ENCODE results near the gene GOSR2. TPM values are rescaled to one million over a fixed set of nuclear protein-coding genes. Genes with fewer than 3 reads are reported as not detected.
A peak's percentile ranks its signal among the peaks of the same experiment; 100 is the strongest.

Gene GOSR2
- polyA plus RNA-seq, 1 of the 3 experiments (the other 2 are of a cell fraction) = 74.2 TPM

DNA sequence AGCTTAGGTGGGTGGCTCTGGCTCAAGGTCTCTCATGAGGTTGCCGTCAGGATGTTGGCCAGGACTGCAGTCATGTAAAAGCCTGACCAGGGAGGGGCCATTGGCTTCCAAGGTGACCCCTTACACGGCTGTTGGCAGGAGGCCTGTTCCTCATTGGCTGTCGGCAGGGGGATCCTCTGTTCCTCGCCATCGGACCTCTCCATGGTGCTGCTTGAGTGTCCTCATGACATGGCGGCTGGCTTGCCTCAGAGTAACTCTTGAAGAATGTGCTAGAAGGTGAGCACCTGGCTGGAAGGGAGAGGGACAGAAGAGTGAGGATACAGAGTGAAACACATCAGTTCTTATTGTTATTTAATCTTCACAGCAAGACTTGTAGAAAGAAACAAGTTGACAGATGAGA is 60.8 kb downstream of the GOSR2 start:
- Histone ChIP-seq H3K27me3 (ENCODE audit: insufficient read depth) (peaks cover under 1% of the 10 kb centered on the region; the same call in 1 of the 2 replicates), H3K36me3 (replicated peaks in 1 of 2; ENCODE audit: control insufficient read depth in 1 of 2, insufficient read depth in 2 of 2, low read length in 1 of 2) (no peaks in the 10 kb centered on the region), H3K9me3 (no peaks in the 10 kb centered on the region), H3K4me2 (no peak overlapping the region), H3K79me2 (ENCODE audit: insufficient read depth) (no peaks in the 10 kb centered on the region), H2AFZ (ENCODE audit: low read depth) (no peak overlapping the region), H3K9ac (no peak overlapping the region), H3K4me1 (ENCODE audit: control insufficient read depth in 1 of 2, insufficient read depth in 2 of 2, low read depth in 1 of 2, low read length in 1 of 2) (peaks cover 0 to 20% of the 10 kb centered on the region in 2 experiments; a peak in 1 of 4 replicates), H3F3A (replicated peaks; ENCODE audit: insufficient read depth) (peaks cover 4% of the 10 kb centered on the region), H3K9me2 (no peaks in the 10 kb centered on the region), H3K27ac (ENCODE audit: low read depth in 2 of 2, low read length in 1 of 2) (peak overlapping the region in 1 of 2 experiments; percentile 2; a peak in 1 of 4 replicates), H3K4me3 (ENCODE audit: low read depth in 2 of 2, low read length in 1 of 2) (no peak overlapping the region), H4K20me1 (ENCODE audit: insufficient read depth) (no peaks in the 10 kb centered on the region)
- TF ChIP-seq REST (IDR thresholded peaks at IDR 0.05; ENCODE audit: low read depth, low read length) (peak; percentile 90), YY1 (IDR thresholded peaks at IDR 0.05; ENCODE audit: low read depth) (no peak)
- no peak for DNase-seq
- ChIA-PET POLR2A (interaction anchor here (0.9 kb wide), 1 partner anchor 12 kb away, joined by 3 read pairs; no protein-coding TSS in a partner anchor), CTCF (interaction anchor here (0.8 to 5.6 kb wide), 8 partner anchors 8 to 200 kb away, joined by 3 to 37 read pairs (median 4); no protein-coding TSS in a partner anchor)
- 77% methylated on average over 6 of the region's 6 CpGs for WGBS (ENCODE audit: low lambda C conversion rate)

DNA sequence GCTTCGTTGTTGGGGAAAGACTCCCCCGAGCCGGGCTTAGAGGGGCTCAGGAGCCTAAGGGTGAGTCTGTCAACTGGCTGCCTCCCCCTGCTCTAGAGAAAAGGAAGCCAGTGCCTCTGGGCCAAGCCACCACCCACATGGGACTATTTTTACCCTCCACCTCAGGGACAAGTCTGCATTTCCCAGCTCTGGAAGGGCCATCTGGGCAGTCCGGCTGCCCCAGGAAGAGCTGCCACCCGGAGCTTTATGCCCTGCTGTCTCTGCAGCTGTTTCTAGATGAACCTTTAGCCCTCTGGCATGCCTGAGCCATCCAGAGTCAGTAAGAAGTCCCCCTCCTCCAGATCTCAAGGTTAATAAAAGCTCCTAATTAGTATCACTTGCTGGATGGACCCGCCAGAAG is 61.4 kb downstream of the GOSR2 start:
- peaks cover 4% of the 10 kb centered on the region for H3F3A ChIP-seq (replicated peaks; ENCODE audit: insufficient read depth)
- no peak overlapping the region for H2AFZ ChIP-seq (ENCODE audit: low read depth)
- H3K4me3 ChIP-seq (ENCODE audit: low read depth in 2 of 2, low read length in 1 of 2) = no peak overlapping the region
- CTCF ChIA-PET = interaction anchor here (0.8 to 5.6 kb wide), 8 partner anchors 10 to 201 kb away, joined by 3 to 37 read pairs (median 4); no protein-coding TSS in a partner anchor
- WGBS (ENCODE audit: low lambda C conversion rate) = 50% methylated on average over 6 of the region's 6 CpGs
- DNase-seq = peak; percentile 63
- 0 out of 4 replicates have a peak overlapping the region, but pooled peaks of 1 of the 2 experiments have one; percentile 11 for H3K27ac ChIP-seq (ENCODE audit: low read depth in 2 of 2, low read length in 1 of 2)
- H3K4me1 ChIP-seq (ENCODE audit: control insufficient read depth in 1 of 2, insufficient read depth in 2 of 2, low read depth in 1 of 2, low read length in 1 of 2) = peaks cover 0 to 15% of the 10 kb centered on the region in 2 experiments; a peak in 1 of 4 replicates
- no peaks in the 10 kb centered on the region for H3K9me3 ChIP-seq
- H3K9ac ChIP-seq = no peak overlapping the region
- H3K36me3 ChIP-seq (replicated peaks in 1 of 2; ENCODE audit: control insufficient read depth in 1 of 2, insufficient read depth in 2 of 2, low read length in 1 of 2) = no peaks in the 10 kb centered on the region
- POLR2A ChIA-PET = interaction anchor here (0.9 kb wide), 1 partner anchor 11 kb away, joined by 3 read pairs; no protein-coding TSS in a partner anchor
- H3K79me2 ChIP-seq (ENCODE audit: insufficient read depth) = no peaks in the 10 kb centered on the region
- no peaks in the 10 kb centered on the region for H4K20me1 ChIP-seq (ENCODE audit: insufficient read depth)
- no peak overlapping the region for H3K4me2 ChIP-seq
- no peak for TF ChIP-seq GATA2 (CRISPR knock-in tag; IDR thresholded peaks at IDR 0.05)
- no peak for TF ChIP-seq TAF1 (IDR thresholded peaks at IDR 0.05; ENCODE audit: borderline replicate concordance, low read depth, low read length)
- peak; percentile 19; the same call in 1 of the 2 replicates for TF ChIP-seq MXI1 (IDR thresholded peaks at IDR 0.05; ENCODE audit: low read depth, low read length)
- no peak for TF ChIP-seq TCF12 (IDR thresholded peaks at IDR 0.05)
- TF ChIP-seq SMC3 (IDR thresholded peaks at IDR 0.05; ENCODE audit: low read depth, low read length) = no peak
- TF ChIP-seq RCOR1 (IDR thresholded peaks at IDR 0.05; ENCODE audit: low read length) = peak; percentile 56
- no peak for TF ChIP-seq NFIC (IDR thresholded peaks at IDR 0.05; ENCODE audit: borderline replicate concordance)
- TF ChIP-seq SIN3A (IDR thresholded peaks at IDR 0.05; ENCODE audit: borderline replicate concordance, low read depth, low read length) = no peak
- TF ChIP-seq RFX5 (IDR thresholded peaks at IDR 0.05; ENCODE audit: low read length) = no peak
- peak in 1 of 2 experiments; percentile 33; a peak in 2 of 4 replicates for TF ChIP-seq EP300 (IDR thresholded peaks at IDR 0.05; ENCODE audit: borderline replicate concordance in 1 of 2, low read depth in 1 of 2, low read length in 1 of 2)
- TF ChIP-seq CHD2 (IDR thresholded peaks at IDR 0.05; ENCODE audit: low read length, partially characterized antibody) = peak; percentile 11
- TF ChIP-seq TEAD4 (IDR thresholded peaks at IDR 0.05; ENCODE audit: borderline replicate concordance, insufficient read depth) = no peak
- TF ChIP-seq IRF3 (IDR thresholded peaks at IDR 0.05; ENCODE audit: low read depth, low read length) = no peak
- H3K27me3 ChIP-seq (ENCODE audit: insufficient read depth) = no peaks in the 10 kb centered on the region; the same call in 1 of the 2 replicates
- H3K9me2 ChIP-seq = no peaks in the 10 kb centered on the region
